SK-N-SH (cell line): ENCODE data around the gene APLP2. TPM values are rescaled to one million over a fixed set of nuclear protein-coding genes. Genes with fewer than 3 reads are reported as not detected.

Source experiments
- CTCF ChIA-PET: fragments of 300-600, 350-600 bp; formaldehyde crosslinking; extraction: SDS; loops from one replicate; lab custom pipeline; 2021; lab: Yijun Ruan, JAX
- POLR2A ChIA-PET: fragments of 350-600 bp; sonication (Branson Sonifier 250); formaldehyde crosslinking; extraction: SDS; loops from one replicate; lab custom pipeline; 2020; ENCODE audit warnings: antibody characterized with exemption, inconsistent platforms; lab: Yijun Ruan, JAX
- DNase-seq: peaks from one replicate; pipeline ENCODE4 v3.0.0; 2012
- H2AFZ ChIP-seq: fragments of 200-600 bp; sonication (generic); 2 replicates; pipeline ENCODE4 v1.8.1; 2016; ENCODE audit warnings: antibody characterized with exemption, mild to moderate bottlenecking, low read depth
- H3F3A ChIP-seq: fragments of 200-600 bp; sonication (generic); replicated peaks from 2 replicates; pipeline ENCODE3; 2016; ENCODE audit warnings: antibody characterized with exemption, mild to moderate bottlenecking; ENCODE audit not compliant: insufficient read depth
- H3K27ac ChIP-seq, 2 experiments: fragments of 200-500 bp in 1 of 2; fragments of 200-600 bp in 1 of 2; sonication (Bioruptor generic) in 1 of 2; sonication (generic), shearing (Covaris generic) in 1 of 2; 2 replicates each; pipeline versions ENCODE4 v1.5.1 to v1.6.1; 2014 to 2016; ENCODE audit warnings: low read depth in 2 of 2, inconsistent platforms in 1 of 2, low read length in 1 of 2, mild to moderate bottlenecking in 1 of 2, mixed read lengths in 1 of 2
- H3K27me3 ChIP-seq: fragments of 200-600 bp; sonication (generic), shearing (Covaris generic); 2 replicates; pipeline ENCODE4 v1.6.1; 2016; ENCODE audit warnings: mixed run types; ENCODE audit not compliant: insufficient read depth
- H3K36me3 ChIP-seq, 2 experiments: fragments of 200-500 bp in 1 of 2; fragments of 200-600 bp in 1 of 2; sonication (Bioruptor generic) in 1 of 2; sonication (generic) in 1 of 2; replicated peaks in 1 of 2; 2 replicates each; pipeline versions ENCODE3 to v1.5.1; 2014 to 2016; ENCODE audit warnings: low read length in 1 of 2, mild to moderate bottlenecking in 1 of 2; ENCODE audit not compliant: insufficient read depth in 2 of 2, control insufficient read depth in 1 of 2
- H3K4me1 ChIP-seq, 2 experiments: fragments of 200-500 bp in 1 of 2; fragments of 200-600 bp in 1 of 2; sonication (Bioruptor generic) in 1 of 2; sonication (generic), shearing (Covaris generic) in 1 of 2; 2 replicates each; pipeline versions ENCODE4 v1.5.1 to v1.6.1; 2014 to 2016; ENCODE audit warnings: low read depth in 1 of 2, low read length in 1 of 2, mixed run types in 1 of 2; ENCODE audit not compliant: insufficient read depth in 2 of 2, control insufficient read depth in 1 of 2
- H3K4me2 ChIP-seq: fragments of 200-600 bp; sonication (generic), shearing (Covaris generic); 2 replicates; pipeline ENCODE4 v1.6.1; 2017; ENCODE audit warnings: mixed run types
- H3K4me3 ChIP-seq, 2 experiments: fragments of 200-500 bp in 1 of 2; fragments of 200-600 bp in 1 of 2; sonication (Bioruptor generic) in 1 of 2; sonication (generic), shearing (Covaris generic) in 1 of 2; 2 replicates each; pipeline versions ENCODE4 v1.5.1 to v1.8.1; 2014 to 2016; ENCODE audit warnings: low read depth in 2 of 2, inconsistent platforms in 1 of 2, low read length in 1 of 2, mild to moderate bottlenecking in 1 of 2, mixed read lengths in 1 of 2, moderate library complexity in 1 of 2
- H3K79me2 ChIP-seq: fragments of 200-600 bp; sonication (generic); 2 replicates; pipeline ENCODE4 v1.8.1; 2017; ENCODE audit warnings: mild to moderate bottlenecking; ENCODE audit not compliant: insufficient read depth
- H3K9ac ChIP-seq: fragments of 200-600 bp; sonication (generic); 2 replicates; pipeline ENCODE4 v1.6.1; 2017; ENCODE audit warnings: mixed run types
- H3K9me2 ChIP-seq: fragments of 200-600 bp; sonication (generic); 2 replicates; pipeline ENCODE4 v1.6.1; 2017; ENCODE audit warnings: mixed run types
- H3K9me3 ChIP-seq: fragments of 200-600 bp; sonication (generic); 2 replicates; pipeline ENCODE4 v1.6.1; 2017; ENCODE audit warnings: mixed run types, mild to moderate bottlenecking, moderate library complexity
- H4K20me1 ChIP-seq: fragments of 200-600 bp; sonication (generic); 2 replicates; pipeline ENCODE4 v1.6.1; 2017; ENCODE audit warnings: mild to moderate bottlenecking, mixed run types; ENCODE audit not compliant: insufficient read depth
- EP300 ChIP-seq, 2 experiments: IDR thresholded peaks; 2 replicates each; pipeline versions ENCODE4 v1.4.0 to v1.6.1; 2012; ENCODE audit warnings: borderline replicate concordance in 1 of 2, low read depth in 1 of 2, low read length in 1 of 2
- FOXM1 ChIP-seq: IDR thresholded peaks from 2 replicates; pipeline ENCODE4 v1.4.0; 2012; ENCODE audit warnings: low read depth, mild to moderate bottlenecking
- GABPA ChIP-seq: IDR thresholded peaks from 2 replicates; pipeline ENCODE4 v1.4.0; 2012; ENCODE audit warnings: low read depth, mild to moderate bottlenecking
- JUND ChIP-seq: IDR thresholded peaks from 2 replicates; pipeline ENCODE4 v1.4.0; 2012
- MAX ChIP-seq: IDR thresholded peaks from 2 replicates; pipeline ENCODE4 v1.4.0; 2012; ENCODE audit warnings: low read depth
- MEF2A ChIP-seq: IDR thresholded peaks from 2 replicates; pipeline ENCODE4 v1.4.0; 2012; ENCODE audit warnings: low read depth, borderline replicate concordance
- MXI1 ChIP-seq: IDR thresholded peaks from 2 replicates; pipeline ENCODE4 v1.6.1; 2012; ENCODE audit warnings: mild to moderate bottlenecking, low read depth, low read length, improper control_type of control experiment
- PBX3 ChIP-seq: IDR thresholded peaks from 2 replicates; pipeline ENCODE4; 2012
- RAD21 ChIP-seq: IDR thresholded peaks from 2 replicates; pipeline ENCODE4 v1.6.1; 2012; ENCODE audit warnings: mild to moderate bottlenecking, low read length
- REST ChIP-seq: IDR thresholded peaks from 2 replicates; pipeline ENCODE4 v1.6.1; 2012; ENCODE audit warnings: mild to moderate bottlenecking, low read depth, low read length, moderate library complexity
- RFX5 ChIP-seq: IDR thresholded peaks from 2 replicates; pipeline ENCODE4 v1.6.1; 2012; ENCODE audit warnings: mild to moderate bottlenecking, improper control_type of control experiment, low read length
- RXRA ChIP-seq: IDR thresholded peaks from 2 replicates; pipeline ENCODE4 v1.4.0; 2012; ENCODE audit warnings: low read depth, mild to moderate bottlenecking, borderline replicate concordance
- SIN3A ChIP-seq: IDR thresholded peaks from 2 replicates; pipeline ENCODE4 v1.6.1; 2012; ENCODE audit warnings: low read depth, mild to moderate bottlenecking, low read length, moderate library complexity, borderline replicate concordance
- SMC3 ChIP-seq: IDR thresholded peaks from 2 replicates; pipeline ENCODE4 v1.6.1; 2012; ENCODE audit warnings: low read depth, low read length, improper control_type of control experiment
- TAF1 ChIP-seq: IDR thresholded peaks from 2 replicates; pipeline ENCODE4 v1.6.1; 2012; ENCODE audit warnings: low read depth, mild to moderate bottlenecking, low read length, moderate library complexity, borderline replicate concordance
- TCF12 ChIP-seq: IDR thresholded peaks from 2 replicates; pipeline ENCODE4 v1.4.0; 2012
- TEAD4 ChIP-seq: IDR thresholded peaks from 2 replicates; pipeline ENCODE4 v1.4.0; 2012; ENCODE audit warnings: mild to moderate bottlenecking, borderline replicate concordance; ENCODE audit not compliant: insufficient read depth
- WGBS: methylation state at CpG from one replicate; pipeline ENCODE4 v1.1.6; 2017; ENCODE audit warnings: low lambda C conversion rate; 5-methylcytosine and 5-hydroxymethylcytosine counted together
- polyA plus RNA-seq, 3 experiments: library from polyadenylated mRNA; depleted of rRNA; stranded (reverse); fragments of >200 nt; gene quantifications; 2 replicates each; pipeline ENCODE4 v1.2.3, GENCODE V29; 2012

Gene APLP2
- polyA plus RNA-seq, 1 of the 3 experiments (the other 2 are of a cell fraction) = 424 TPM

GRCh38 chr11:130144861-130145281 is 75.2 kb downstream of the APLP2 start:
- CTCF ChIA-PET = interaction anchor here (0.9 to 2.6 kb wide), 6 partner anchors 9 to 162 kb away, joined by 3 to 8 read pairs (median 3); no protein-coding TSS in a partner anchor
- Histone ChIP-seq H3K9me3 (no peaks in the 10 kb centered on the region), H4K20me1 (no peaks in the 10 kb centered on the region), H3K27me3 (no peaks in the 10 kb centered on the region), H3K4me3 (no peak overlapping the region), H3K9me2 (no peaks in the 10 kb centered on the region), H3K4me2 (no peak overlapping the region), H3K27ac (no peak overlapping the region), H3F3A (no peaks in the 10 kb centered on the region)
- no peak for DNase-seq
- POLR2A ChIA-PET = no interaction called here
- TF ChIP-seq SIN3A (no peak), MXI1 (no peak), PBX3 (no peak), RAD21 (no peak), TEAD4 (no peak), GABPA (no peak), RXRA (no peak), FOXM1 (no peak), TCF12 (no peak), SMC3 (no peak), REST (no peak), TAF1 (no peak), MEF2A (no peak), JUND (no peak), RFX5 (no peak), EP300 (IDR thresholded peaks at IDR 0.05; ENCODE audit: borderline replicate concordance in 1 of 2, low read depth in 1 of 2, low read length in 1 of 2) (no peak), MAX (no peak)
- TF ChIP-seq, all 33 proteins: peak for 0
- Histone ChIP-seq H3K36me3 (peaks cover 45 to 51% of the 10 kb centered on the region in 2 experiments), H2AFZ (no peak overlapping the region), H3K4me1 (no peaks in the 10 kb centered on the region), H3K9ac (no peak overlapping the region), H3K79me2 (no peaks in the 10 kb centered on the region)
- 94% methylated on average over 7 of the region's 7 CpGs for WGBS
